Measurements from ENCODE around the gene SERPINI1. TPM values are rescaled to one million over a fixed set of nuclear protein-coding genes. Genes with fewer than 3 reads are reported as not detected.

Gene SERPINI1
- total and polyA plus RNA-seq, 2 of the 8 experiments (the other 6 are each of a cell fraction or from before 2014, with no cell fraction given) = 5.3 to 9.9 TPM

GRCh38 chr3:167711439-167711838, 24.1 kb upstream of the SERPINI1 start (continued):
- no peak for TF ChIP-seq CHD7 (IDR thresholded peaks at IDR 0.05; ENCODE audit: insufficient replicate concordance, low read length)
- TF ChIP-seq ATF3 (IDR thresholded peaks at IDR 0.05; ENCODE audit: insufficient read depth, low read depth, low read length) = no peak
- TF ChIP-seq EZH2 (IDR thresholded peaks at IDR 0.05; ENCODE audit: low read depth, low read length, severe bottlenecking) = no peak
- no peak for TF ChIP-seq SIN3A (conservative IDR thresholded peaks at IDR 0.05 in 1 of 2, IDR thresholded peaks at IDR 0.05 in 1 of 2; ENCODE audit: low read depth in 1 of 2, low read length in 2 of 2)
- TF ChIP-seq CHD2 (IDR thresholded peaks at IDR 0.05; ENCODE audit: low read length) = no peak
- TF ChIP-seq GTF2F1 (IDR thresholded peaks at IDR 0.05; ENCODE audit: borderline replicate concordance, low read depth, low read length) = no peak

Measured in H1 (cell line).